C4-2B (cell line): ENCODE data around the gene KERA.

Experiments
- ZFX ChIP-seq: fragments of 450-650 bp; IDR thresholded peaks from 2 replicates; pipeline ENCODE4 v1.6.1; 2017
- TF ChIP-seq, protein P1 (sequence below): fragments of 450-650 bp; conservative IDR thresholded peaks from 2 replicates; pipeline ENCODE4 v1.5.1; 2017; ENCODE audit warnings: mild to moderate bottlenecking

DNA sequence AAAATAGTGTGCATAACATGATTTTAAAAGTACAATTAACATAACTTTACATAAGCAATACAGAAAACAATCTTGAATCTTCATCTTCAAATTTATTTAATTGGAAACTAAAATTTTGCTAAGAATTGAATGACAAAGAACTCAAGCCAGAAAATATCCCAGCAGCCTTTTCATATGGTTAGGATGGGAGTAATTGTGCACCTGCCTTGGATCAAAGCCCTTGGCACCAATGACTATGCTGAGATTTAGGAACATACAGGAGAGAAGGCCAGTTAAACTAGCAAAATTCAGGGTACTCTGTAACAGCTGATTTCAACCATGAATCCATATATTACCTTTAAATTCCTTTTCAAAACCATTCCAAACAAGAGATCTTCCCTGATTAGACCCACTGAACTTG lies 5.8 kb downstream of the KERA start:
- TF ChIP-seq, protein P1, sequence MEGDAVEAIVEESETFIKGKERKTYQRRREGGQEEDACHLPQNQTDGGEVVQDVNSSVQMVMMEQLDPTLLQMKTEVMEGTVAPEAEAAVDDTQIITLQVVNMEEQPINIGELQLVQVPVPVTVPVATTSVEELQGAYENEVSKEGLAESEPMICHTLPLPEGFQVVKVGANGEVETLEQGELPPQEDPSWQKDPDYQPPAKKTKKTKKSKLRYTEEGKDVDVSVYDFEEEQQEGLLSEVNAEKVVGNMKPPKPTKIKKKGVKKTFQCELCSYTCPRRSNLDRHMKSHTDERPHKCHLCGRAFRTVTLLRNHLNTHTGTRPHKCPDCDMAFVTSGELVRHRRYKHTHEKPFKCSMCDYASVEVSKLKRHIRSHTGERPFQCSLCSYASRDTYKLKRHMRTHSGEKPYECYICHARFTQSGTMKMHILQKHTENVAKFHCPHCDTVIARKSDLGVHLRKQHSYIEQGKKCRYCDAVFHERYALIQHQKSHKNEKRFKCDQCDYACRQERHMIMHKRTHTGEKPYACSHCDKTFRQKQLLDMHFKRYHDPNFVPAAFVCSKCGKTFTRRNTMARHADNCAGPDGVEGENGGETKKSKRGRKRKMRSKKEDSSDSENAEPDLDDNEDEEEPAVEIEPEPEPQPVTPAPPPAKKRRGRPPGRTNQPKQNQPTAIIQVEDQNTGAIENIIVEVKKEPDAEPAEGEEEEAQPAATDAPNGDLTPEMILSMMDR, result no peak
- TF ChIP-seq ZFX, result no peak
